ENCODE results near the gene TOP1. TPM values are rescaled to one million over a fixed set of nuclear protein-coding genes. Genes with fewer than 3 reads are reported as not detected.

TOP1 gene
- total RNA-seq, 3 donors from 2014 or later: 117 to 131 (median 121) TPM

DNA sequence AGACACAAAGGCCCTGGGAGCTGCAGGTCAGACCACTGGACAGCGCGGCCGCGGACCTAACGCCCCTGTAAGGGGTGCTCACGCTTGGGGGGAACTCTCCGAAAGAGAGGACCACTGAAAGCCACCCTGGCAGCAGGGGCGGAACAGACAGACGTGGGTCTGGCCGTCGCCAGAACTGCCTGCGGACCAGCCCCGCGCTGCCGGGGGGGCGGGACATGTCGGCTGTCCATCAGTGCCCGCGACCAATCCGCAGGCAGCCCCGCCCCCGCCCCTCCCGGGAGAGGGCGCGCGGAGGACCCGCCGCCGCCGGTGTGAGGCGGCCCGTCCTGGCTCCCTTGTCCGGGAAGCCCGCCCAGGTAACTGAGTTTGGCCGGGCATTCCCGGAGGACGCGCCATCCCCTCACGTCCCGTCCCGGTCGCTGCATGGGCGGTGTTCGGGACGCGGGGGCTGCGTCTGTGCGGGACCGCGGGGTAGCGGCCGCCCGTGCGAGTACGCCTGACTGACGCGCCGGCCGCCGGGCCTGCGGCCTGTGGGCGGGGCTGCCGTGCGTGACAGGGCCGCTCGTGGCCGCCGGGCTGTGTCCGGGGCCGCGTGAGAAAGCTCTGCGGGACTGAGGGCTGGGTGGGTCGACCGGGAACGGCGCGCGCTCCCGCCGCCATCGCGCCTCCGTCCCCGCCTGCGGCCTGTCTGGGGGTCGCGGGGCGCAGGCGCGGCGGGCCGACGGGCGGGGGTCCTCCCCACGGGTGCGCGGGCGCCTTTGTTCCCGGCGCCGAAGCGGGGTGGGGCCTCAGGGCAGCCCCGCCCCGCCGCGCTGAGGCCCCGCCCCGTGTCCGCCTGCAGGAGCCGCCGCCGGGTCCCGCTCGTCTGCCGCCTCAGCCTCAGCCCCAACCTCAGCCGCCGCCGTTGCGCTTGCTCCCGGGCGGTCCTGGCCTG lies 108.3 kb downstream of the TOP1 start, which contains the start of gene PLCG1:
PLCG1 (plus strand) TSS at position 864 of the 934 bp plus-strand sequence. CDS start 99 bp downstream, outside the sequence.
- Mint-ChIP-seq H3K27me3 (ENCODE audit: low read depth) (no peaks in the 10 kb centered on the region), H3K36me3 (ENCODE audit: insufficient read depth) (no peaks in the 10 kb centered on the region), H3K4me3 (peak within 1 kb of the TSS; percentile 85), H3K4me1 (ENCODE audit: low read depth) (peaks cover 68% of the 10 kb centered on the region), H3K9me3 (no peaks in the 10 kb centered on the region)
- DNase-seq (peak; percentile 79), ATAC-seq (peak; percentile 74 to 77)

DNA sequence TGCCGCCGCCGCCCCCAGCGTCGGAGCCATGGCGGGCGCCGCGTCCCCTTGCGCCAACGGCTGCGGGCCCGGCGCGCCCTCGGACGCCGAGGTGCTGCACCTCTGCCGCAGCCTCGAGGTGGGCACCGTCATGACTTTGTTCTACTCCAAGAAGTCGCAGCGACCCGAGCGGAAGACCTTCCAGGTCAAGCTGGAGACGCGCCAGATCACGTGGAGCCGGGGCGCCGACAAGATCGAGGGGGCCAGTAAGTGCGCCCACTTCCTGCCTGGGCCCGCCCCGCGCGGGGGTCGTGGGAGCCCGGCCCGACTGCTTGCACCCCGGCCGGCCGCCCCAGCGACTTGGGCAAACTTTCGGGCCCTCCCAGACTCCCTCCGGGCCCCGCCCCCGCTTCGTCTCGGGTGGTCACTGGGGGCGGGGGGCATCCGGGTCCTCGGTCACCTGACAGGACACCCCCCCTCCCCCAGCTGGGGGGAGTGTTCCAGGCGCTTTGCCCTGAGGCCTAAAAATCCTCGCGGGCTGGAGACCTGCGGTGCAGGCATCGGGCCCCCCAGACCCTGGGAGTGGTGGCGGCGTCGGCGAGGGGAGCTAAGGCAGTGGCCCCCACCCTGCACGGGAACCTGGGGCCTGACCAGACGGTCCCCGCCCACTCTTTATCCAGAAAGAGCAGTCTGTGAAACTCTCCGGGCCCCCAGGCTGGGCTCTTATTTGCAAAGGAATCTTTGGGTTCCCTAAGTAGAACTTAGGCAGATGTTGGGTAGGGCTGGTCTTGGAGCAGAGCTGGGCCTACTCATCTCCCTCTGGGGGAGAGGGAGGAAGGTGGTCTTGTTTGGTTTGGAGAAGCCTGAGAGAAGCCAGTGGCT lies 109.2 kb downstream of the TOP1 start:
- Mint-ChIP-seq H3K36me3 (ENCODE audit: insufficient read depth) (no peaks in the 10 kb centered on the region), H3K27me3 (ENCODE audit: low read depth) (no peaks in the 10 kb centered on the region), H3K9me3 (no peaks in the 10 kb centered on the region), H3K4me1 (ENCODE audit: low read depth) (peaks cover 77% of the 10 kb centered on the region), H3K4me3 (peak overlapping the region; percentile 85)
- ATAC-seq (peak; percentile 9 to 17), DNase-seq (peak; percentile 30)

DNA sequence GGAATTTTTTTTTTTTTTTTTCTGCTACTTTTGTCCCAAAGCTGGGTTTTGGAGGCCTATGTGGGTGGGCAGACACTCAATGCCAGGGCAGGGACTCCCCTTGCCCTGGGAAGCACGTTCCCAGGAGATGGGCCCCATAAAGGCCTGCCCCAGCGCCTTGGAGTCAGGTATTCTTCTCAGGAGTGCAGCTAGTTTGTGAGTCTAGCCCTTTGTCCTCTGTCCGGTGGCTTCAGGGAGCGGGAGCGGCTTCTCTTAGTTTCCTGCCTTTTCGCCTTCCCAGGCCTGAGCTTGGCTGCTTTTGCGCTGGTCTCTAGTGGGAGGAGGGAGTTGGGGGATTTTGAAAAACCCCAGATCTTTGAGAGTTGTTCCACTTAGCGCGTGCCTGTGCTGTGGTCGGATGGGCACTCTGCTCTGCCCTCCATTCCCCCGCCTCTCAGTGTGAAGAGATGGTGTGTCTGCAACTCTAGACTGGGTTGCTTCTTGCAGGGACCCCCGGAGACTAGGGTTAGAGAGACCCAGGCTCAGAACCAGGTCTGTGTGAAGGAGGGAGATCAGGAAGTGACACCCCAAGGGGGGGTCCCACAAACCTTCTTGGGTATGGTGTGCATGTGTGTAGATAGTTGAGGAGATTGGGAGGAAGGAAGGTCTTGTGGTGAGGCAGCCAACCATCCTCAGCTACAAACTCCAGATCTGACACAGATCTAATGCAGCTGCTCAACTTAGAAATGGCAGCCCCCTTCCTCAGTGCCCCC lies 110.0 kb downstream of the TOP1 start:
- H3K36me3 Mint-ChIP-seq (ENCODE audit: insufficient read depth): no peaks in the 10 kb centered on the region
- peaks cover 81% of the 10 kb centered on the region for H3K4me1 Mint-ChIP-seq (ENCODE audit: low read depth)
- no peak for DNase-seq
- no peaks in the 10 kb centered on the region for H3K27me3 Mint-ChIP-seq (ENCODE audit: low read depth)
- H3K9me3 Mint-ChIP-seq: no peaks in the 10 kb centered on the region
- H3K4me3 Mint-ChIP-seq: peak overlapping the region; percentile 85
- no peak for ATAC-seq

DNA sequence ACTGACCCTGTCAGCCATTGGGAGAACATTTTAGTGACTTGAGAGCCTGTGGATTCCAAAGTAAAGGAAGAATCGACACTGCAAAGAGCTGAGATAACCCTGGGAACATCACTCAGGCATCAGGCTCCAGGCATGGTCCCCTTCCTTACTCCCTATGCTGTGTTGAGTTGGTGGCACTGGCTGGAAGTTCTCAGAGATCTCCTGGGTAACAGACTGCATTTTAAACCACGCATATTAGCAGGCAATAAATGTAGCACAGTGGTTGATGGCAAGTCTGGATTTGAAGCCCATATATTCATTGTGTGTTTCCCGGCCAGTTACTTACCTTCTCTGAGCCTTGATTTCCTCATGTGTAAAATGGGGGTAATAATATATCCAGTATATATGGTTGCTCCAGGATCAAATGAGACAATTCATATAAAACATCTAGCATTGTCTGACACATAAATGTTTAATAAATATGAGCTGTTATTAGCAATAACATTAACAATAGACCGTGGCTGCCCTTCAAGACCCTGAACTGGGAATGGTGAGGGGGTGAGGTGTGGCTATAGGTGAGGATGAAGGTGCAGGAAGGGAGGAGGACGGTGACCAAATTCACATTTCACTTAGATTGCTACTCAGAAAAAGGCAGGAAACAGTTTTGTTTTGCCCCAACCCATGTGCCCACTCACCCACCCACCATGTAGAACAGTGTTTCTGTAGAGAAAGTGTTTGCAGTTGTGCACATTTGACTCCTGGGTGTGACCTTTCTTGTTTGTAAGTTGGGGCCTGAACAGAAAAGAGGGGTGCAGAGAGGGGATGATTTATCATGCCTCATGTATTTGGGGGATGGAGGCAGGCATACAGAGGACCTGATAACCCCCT lies 110.8 kb downstream of the TOP1 start:
- ATAC-seq (no peak), DNase-seq (no peak)
- H3K27me3 Mint-ChIP-seq (ENCODE audit: low read depth): no peaks in the 10 kb centered on the region
- H3K36me3 Mint-ChIP-seq (ENCODE audit: insufficient read depth): no peaks in the 10 kb centered on the region
- peak overlapping the region; percentile 85 for H3K4me3 Mint-ChIP-seq
- H3K9me3 Mint-ChIP-seq: no peaks in the 10 kb centered on the region
- H3K4me1 Mint-ChIP-seq (ENCODE audit: low read depth): peaks cover 82% of the 10 kb centered on the region

DNA sequence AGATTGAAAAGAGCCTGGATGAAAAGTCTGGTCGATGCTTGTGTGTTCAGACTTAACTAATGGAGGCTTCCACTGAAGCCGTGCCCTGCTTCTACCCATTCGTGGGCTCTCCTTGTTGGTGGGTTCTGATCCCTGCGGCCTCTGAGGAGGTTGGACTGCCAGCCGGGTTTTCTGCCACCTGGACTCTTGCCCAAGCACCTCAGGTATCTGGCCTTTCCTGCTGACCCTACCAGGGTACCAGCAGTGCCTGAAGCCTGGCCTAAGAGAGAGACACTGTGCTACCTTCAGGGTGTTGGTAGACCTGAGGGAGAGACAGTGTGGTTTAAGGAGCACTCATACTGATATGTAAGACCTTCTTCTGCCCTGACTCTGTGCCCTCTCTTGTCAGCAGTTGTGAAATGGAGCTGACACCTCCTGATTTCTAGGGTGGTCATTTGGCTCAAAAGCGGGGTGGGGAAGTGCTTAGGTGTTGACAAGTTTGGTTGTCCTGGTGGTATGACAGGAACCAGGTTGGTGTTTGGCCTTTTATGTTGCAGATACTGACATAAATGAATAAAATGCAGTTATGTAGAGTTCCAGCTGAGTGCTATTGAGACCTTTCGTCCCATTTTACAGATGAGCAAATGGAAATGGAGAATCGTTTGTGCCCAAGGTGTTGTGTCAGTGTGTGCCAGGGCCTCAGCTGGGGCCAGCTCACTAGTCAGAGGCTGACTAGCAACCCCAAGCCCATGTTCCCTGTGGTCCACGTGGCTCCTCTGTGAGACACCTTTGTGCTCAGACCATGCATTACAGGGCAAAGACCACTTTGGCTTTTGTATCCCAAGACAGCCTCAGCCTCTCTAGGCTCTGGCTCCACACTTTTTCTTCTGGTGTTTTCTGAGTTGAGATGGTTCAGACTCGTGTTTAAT lies 111.9 kb downstream of the TOP1 start:
- ATAC-seq (no peak), DNase-seq (no peak)
- peaks cover 82% of the 10 kb centered on the region for H3K4me1 Mint-ChIP-seq (ENCODE audit: low read depth)

DNA sequence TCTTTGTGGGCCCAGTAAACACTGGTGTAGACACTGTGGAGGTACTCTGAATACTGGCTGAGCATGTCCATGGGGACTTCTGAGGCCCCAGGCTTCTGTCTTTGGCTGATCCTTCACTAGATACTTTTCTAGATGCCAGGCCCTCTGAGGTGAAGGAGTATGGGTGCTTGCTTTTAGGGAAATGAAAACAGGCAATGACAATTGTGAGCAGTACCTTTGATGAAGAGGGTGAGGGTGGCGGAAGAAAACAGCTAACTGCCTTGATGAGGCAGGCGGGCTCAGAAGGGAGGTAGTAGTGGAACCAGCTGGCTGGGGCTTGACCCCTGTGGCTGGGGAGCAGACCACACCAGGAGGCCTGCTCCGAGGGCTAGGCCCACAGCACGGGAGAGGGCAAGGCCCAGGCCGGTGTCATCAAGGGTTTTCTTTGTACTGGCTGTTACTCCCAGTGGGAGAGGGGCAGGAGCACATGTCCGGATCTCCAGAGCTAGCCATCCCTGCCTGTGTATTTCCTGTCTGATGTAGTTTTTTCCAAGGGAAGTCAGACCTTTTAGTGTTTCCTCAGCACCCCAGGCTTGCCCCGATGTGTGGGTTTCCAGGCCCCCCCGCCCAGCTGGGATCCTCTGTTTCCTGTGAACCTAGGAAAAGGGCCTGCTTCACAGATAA lies 112.7 kb downstream of the TOP1 start:
- Mint-ChIP-seq H3K9me3 (no peaks in the 10 kb centered on the region), H3K4me1 (ENCODE audit: low read depth) (peaks cover 82% of the 10 kb centered on the region), H3K4me3 (peak overlapping the region; percentile 85), H3K27me3 (ENCODE audit: low read depth) (no peaks in the 10 kb centered on the region), H3K36me3 (ENCODE audit: insufficient read depth) (no peaks in the 10 kb centered on the region)
- ATAC-seq (no peak), DNase-seq (no peak)

More for the DNA sequence above, 111.9 kb downstream of the TOP1 start:
- Mint-ChIP-seq H3K4me3 (peak overlapping the region; percentile 85), H3K27me3 (ENCODE audit: low read depth) (no peaks in the 10 kb centered on the region), H3K9me3 (no peaks in the 10 kb centered on the region), H3K36me3 (ENCODE audit: insufficient read depth) (no peaks in the 10 kb centered on the region)

DNA sequence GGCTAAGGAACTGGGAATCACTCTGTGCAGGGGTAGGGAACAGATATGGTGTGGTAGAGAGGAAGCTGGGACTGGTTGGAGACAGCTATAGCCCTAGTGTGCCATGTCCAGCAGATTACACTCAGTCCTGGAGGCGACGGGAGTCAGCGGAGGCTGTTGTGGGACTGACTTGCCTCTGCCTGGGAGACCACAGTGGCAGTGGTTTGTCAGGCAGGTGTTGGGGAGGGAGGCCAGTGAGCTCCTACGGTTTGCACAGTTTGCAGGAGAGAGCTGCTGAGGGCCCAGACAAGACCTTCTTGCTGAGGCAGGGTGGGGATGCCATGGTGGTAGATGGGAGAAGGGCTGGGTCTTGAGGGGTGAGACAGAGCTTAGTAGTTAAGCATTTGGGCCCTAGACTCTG lies 113.6 kb downstream of the TOP1 start:
- no peaks in the 10 kb centered on the region for H3K36me3 Mint-ChIP-seq (ENCODE audit: insufficient read depth)
- peaks cover 90% of the 10 kb centered on the region for H3K4me1 Mint-ChIP-seq (ENCODE audit: low read depth)
- DNase-seq (no peak), ATAC-seq (no peak)
- no peaks in the 10 kb centered on the region for H3K9me3 Mint-ChIP-seq
- H3K4me3 Mint-ChIP-seq: peak overlapping the region; percentile 85
- H3K27me3 Mint-ChIP-seq (ENCODE audit: low read depth): no peaks in the 10 kb centered on the region

DNA sequence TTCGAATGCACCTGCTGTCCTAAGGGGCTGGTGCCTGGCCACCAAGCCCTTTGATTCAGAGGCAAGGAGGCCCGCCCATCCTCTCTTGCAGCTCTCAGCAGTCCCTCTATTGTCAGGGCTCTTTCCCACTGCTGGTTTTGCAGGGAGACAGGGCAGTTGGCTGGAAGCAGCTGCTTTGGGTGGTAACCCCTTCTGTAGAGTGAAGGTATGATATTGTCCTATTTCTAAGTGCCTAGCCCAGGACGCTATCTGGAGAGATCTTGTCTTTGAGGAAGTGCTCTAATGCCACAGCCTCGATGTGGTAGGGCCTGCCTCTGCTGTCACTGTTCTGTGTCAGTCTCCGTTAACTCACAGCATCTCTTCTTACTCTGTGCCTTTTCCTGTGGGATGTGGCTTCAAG lies 114.3 kb downstream of the TOP1 start:
- H3K4me3 Mint-ChIP-seq: peak overlapping the region; percentile 85
- H3K27me3 Mint-ChIP-seq (ENCODE audit: low read depth): no peaks in the 10 kb centered on the region
- peaks cover 96% of the 10 kb centered on the region for H3K4me1 Mint-ChIP-seq (ENCODE audit: low read depth)
- no peak for DNase-seq
- H3K9me3 Mint-ChIP-seq: no peaks in the 10 kb centered on the region
- H3K36me3 Mint-ChIP-seq (ENCODE audit: insufficient read depth): no peaks in the 10 kb centered on the region
- ATAC-seq: peak; percentile 32 to 36

DNA sequence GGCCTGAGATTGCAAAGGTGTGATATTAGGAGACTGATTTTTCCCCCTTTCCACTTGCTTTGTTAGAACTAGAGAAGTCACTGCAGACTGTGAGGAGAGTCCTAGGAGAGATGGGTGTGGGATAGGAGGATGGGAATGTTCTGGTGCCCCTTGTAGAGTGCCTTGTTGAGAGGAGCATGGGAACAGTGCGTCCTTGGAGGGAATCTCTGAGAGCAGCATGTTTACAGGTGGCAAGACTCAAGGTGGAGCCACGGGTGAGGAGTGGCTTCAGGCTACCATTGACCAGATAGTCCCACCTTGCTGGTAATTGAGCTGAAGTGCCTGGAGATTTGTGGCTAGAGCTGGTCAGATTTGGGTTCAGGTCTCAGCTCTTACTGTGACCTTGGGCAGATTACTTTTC lies 114.7 kb downstream of the TOP1 start:
- H3K36me3 Mint-ChIP-seq (ENCODE audit: insufficient read depth): no peaks in the 10 kb centered on the region
- H3K9me3 Mint-ChIP-seq: no peaks in the 10 kb centered on the region
- no peak for DNase-seq

DNA sequence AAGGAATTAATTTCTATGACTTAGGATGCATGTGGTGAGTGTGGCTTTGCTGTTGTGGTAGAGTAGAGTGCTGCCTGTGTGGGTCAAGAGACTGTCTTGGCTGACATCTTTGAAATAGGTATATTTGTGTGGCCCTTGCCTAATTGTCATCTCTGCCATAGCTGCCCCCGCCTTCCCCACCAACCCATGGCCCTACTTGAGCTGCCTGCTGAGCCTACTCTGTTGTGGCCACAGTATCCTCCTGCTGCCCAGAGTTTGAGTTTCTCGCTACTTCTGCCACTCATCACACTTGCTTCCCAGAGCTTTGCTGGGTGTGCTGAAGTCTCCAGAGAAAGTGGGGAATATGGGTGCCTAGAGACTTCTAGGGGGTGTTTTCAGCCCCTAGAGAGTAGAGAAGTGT lies 116.7 kb downstream of the TOP1 start:
- peaks cover 99% of the 10 kb centered on the region for H3K4me1 Mint-ChIP-seq (ENCODE audit: low read depth)
- no peak for DNase-seq
- H3K9me3 Mint-ChIP-seq: no peaks in the 10 kb centered on the region
- H3K27me3 Mint-ChIP-seq (ENCODE audit: low read depth): no peaks in the 10 kb centered on the region
- no peak overlapping the region for H3K4me3 Mint-ChIP-seq
- peaks cover 4% of the 10 kb centered on the region for H3K36me3 Mint-ChIP-seq (ENCODE audit: insufficient read depth)
- no peak for ATAC-seq

More for the DNA sequence above, 114.7 kb downstream of the TOP1 start:
- H3K4me3 Mint-ChIP-seq: peak overlapping the region; percentile 85
- H3K27me3 Mint-ChIP-seq (ENCODE audit: low read depth): no peaks in the 10 kb centered on the region
- ATAC-seq: no peak
- H3K4me1 Mint-ChIP-seq (ENCODE audit: low read depth): peaks cover 99% of the 10 kb centered on the region

DNA sequence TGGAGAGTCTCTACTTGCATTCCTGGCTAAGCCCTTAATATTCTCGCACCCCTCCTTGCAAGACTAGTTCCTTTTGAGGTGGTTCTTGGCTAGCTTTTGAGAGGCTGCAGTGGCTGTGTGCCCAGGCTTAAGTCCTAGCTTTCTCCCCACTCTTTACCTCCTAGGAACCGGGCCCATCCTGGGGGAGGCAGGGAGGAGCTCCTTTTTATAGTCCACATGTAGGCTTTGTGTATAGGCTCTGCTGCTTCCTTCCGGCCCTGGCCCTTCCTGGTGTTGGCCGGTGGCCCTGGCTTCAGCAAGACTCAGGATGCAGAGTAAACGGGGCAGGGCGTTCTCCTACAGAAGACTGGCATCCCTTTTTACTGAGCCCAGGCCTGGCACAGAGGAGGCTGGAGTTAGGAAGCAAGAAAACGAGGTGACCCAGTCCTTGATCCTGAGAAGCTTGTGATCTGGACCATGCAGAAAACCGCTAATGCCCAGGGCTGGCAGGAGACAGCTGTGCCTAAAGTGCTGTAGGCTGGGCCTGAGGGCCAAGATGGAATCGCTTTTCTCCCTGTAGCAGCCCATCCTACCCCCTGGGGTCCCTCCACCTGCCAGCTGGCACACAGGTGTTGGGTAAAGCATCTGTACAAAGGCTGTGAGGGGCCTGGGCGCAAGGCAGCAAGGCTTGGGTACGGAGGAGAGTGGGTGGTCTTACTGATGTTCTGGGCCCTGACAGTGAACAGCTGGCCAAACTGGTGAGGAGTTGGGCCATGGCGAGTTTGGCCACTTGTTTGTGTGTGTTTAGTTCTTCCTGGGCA lies 117.4 kb downstream of the TOP1 start:
- H3K27me3 Mint-ChIP-seq (ENCODE audit: low read depth): no peaks in the 10 kb centered on the region
- DNase-seq (no peak), ATAC-seq (no peak)
- H3K9me3 Mint-ChIP-seq: no peaks in the 10 kb centered on the region
- peaks cover 99% of the 10 kb centered on the region for H3K4me1 Mint-ChIP-seq (ENCODE audit: low read depth)
- H3K36me3 Mint-ChIP-seq (ENCODE audit: insufficient read depth): peaks cover 4% of the 10 kb centered on the region
- peak overlapping the region; percentile 8 for H3K4me3 Mint-ChIP-seq

All from activated T-cell treated with anti-CD3 and anti-CD28 coated beads, Interleukin-2, amount 50 U/mL, for 4 hours (primary cell).